ENCODE data around the gene SNRPA1. TPM values are rescaled to one million over a fixed set of nuclear protein-coding genes. Genes with fewer than 3 reads are reported as not detected.

The SNRPA1 gene
- total and polyA plus RNA-seq, 4 donors, result 37.6 to 54.1 (median 47.8) TPM

DNA sequence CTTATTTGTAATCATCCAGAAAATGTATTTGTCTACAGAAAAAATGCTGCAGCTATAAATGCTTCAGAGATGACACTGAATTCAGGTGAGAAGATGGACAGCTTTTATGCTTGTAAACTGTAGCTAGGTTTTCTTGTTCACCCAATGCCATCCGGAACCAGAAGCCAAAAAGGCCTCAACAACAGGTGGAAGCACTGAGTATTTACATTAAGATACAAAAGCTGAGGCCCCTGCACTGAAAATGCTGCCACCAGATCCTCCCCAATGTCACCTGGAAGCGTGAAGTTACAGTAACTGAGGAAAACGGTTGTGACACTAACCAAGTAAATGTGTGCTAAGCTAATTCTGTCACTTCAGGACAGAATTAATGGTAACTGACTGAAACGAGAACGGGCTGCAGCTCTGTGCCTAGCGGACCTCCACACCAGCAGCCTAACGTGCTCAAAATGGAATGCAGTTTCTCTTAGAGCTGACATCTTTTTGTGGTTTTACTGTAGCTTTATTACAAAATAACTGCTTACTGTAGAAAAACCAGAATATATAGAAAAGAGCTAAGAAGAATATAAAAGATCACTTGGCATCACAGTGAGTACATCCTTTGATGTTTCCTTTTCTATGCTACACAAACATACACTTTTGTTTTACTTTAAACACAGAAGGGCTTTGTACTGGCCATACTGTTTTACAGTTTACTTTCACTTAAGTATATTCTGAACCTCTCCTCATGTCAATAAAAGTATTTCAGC is 50.8 kb downstream of the SNRPA1 start:
- no peak for DNase-seq
- no peaks in the 10 kb centered on the region for H3K27me3 ChIP-seq (ENCODE audit: control insufficient read depth in 1 of 2, insufficient read depth in 2 of 2, low read length in 1 of 2)
- no peak overlapping the region for H3K4me3 ChIP-seq (ENCODE audit: low read length in 2 of 2)

DNA sequence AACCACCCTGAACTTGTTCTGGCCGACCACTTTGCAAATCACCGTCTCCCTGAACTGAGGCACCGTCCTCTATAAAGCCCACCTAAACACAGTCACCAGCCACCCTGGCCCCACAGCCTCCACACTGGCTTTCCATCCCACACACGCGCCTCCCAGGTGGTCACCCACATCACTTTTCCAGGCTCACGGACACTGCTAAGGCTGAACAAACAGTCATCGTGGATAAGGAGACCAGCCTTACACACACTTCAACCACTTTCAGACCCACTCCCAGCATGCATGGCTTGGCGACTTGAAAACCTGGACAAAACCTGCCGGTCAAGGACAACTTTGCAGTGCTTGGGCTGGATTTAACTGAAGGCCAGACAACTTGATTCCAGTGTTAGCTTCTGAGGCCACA is 51.6 kb downstream of the SNRPA1 start:
- Histone ChIP-seq H3K9me3 (ENCODE audit: control insufficient read depth, low read length) (no peaks in the 10 kb centered on the region), H3K4me3 (ENCODE audit: low read length in 2 of 2) (no peak overlapping the region), H3K36me3 (ENCODE audit: control insufficient read depth in 1 of 2, insufficient read depth in 2 of 2, low read length in 1 of 2) (no peaks in the 10 kb centered on the region), H3K4me1 (ENCODE audit: control insufficient read depth in 1 of 2, insufficient read depth in 2 of 2, low read length in 2 of 2) (peaks cover 2 to 8% of the 10 kb centered on the region in 2 donors), H3K27me3 (ENCODE audit: control insufficient read depth in 1 of 2, insufficient read depth in 2 of 2, low read length in 1 of 2) (no peaks in the 10 kb centered on the region), H3K27ac (ENCODE audit: low read depth in 1 of 2, low read length in 2 of 2) (no peak overlapping the region)
- no peak for ATAC-seq (ENCODE audit: low FRiP score)
- DNase-seq, result no peak
- intact Hi-C loops (cut with DNase I), result no loop called here
- 90 to 91% methylated on average over 9 of the region's 9 CpGs for WGBS, 2 donors

More for the DNA sequence above, 50.8 kb downstream of the SNRPA1 start:
- no peaks in the 10 kb centered on the region for H3K36me3 ChIP-seq (ENCODE audit: control insufficient read depth in 1 of 2, insufficient read depth in 2 of 2, low read length in 1 of 2)
- no peak for ATAC-seq (ENCODE audit: low FRiP score)
- H3K4me1 ChIP-seq (ENCODE audit: control insufficient read depth in 1 of 2, insufficient read depth in 2 of 2, low read length in 2 of 2), result peaks cover 2 to 8% of the 10 kb centered on the region in 2 donors
- intact Hi-C loops (cut with DNase I), result no loop called here
- H3K27ac ChIP-seq (ENCODE audit: low read depth in 1 of 2, low read length in 2 of 2), result no peak overlapping the region
- no peaks in the 10 kb centered on the region for H3K9me3 ChIP-seq (ENCODE audit: control insufficient read depth, low read length)
- WGBS, 2 donors, result 22 to 27% methylated on average over 7 of the region's 7 CpGs

DNA sequence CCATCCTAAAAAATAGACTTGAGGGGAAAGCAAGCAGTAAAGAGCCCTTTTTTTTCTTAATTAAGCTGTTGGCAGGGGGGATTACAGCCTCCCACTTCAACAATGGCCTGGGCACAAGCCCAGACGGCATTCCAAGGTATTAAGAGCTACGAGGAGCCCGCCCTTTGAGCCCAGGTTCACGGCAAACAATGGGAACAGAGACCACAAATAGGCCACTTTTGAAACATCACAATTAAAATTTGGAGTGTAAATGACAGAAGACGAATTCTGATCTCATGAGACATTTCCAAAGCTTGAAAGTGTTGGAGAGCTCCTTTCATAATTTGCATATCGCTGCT is 52.1 kb downstream of the SNRPA1 start:
- DNase-seq (no peak), ATAC-seq (ENCODE audit: low FRiP score) (no peak)
- intact Hi-C loops (cut with DNase I), result no loop called here
- no peaks in the 10 kb centered on the region for H3K27me3 ChIP-seq (ENCODE audit: control insufficient read depth in 1 of 2, insufficient read depth in 2 of 2, low read length in 1 of 2)
- no peaks in the 10 kb centered on the region for H3K9me3 ChIP-seq (ENCODE audit: control insufficient read depth, low read length)
- no peak overlapping the region for H3K27ac ChIP-seq (ENCODE audit: low read depth in 1 of 2, low read length in 2 of 2)
- H3K36me3 ChIP-seq (ENCODE audit: control insufficient read depth in 1 of 2, insufficient read depth in 2 of 2, low read length in 1 of 2), result no peaks in the 10 kb centered on the region
- 39 to 54% methylated on average over 6 of the region's 6 CpGs for WGBS, 2 donors
- no peak overlapping the region for H3K4me3 ChIP-seq (ENCODE audit: low read length in 2 of 2)
- H3K4me1 ChIP-seq (ENCODE audit: control insufficient read depth in 1 of 2, insufficient read depth in 2 of 2, low read length in 2 of 2), result peaks cover 2 to 8% of the 10 kb centered on the region in 2 donors

DNA sequence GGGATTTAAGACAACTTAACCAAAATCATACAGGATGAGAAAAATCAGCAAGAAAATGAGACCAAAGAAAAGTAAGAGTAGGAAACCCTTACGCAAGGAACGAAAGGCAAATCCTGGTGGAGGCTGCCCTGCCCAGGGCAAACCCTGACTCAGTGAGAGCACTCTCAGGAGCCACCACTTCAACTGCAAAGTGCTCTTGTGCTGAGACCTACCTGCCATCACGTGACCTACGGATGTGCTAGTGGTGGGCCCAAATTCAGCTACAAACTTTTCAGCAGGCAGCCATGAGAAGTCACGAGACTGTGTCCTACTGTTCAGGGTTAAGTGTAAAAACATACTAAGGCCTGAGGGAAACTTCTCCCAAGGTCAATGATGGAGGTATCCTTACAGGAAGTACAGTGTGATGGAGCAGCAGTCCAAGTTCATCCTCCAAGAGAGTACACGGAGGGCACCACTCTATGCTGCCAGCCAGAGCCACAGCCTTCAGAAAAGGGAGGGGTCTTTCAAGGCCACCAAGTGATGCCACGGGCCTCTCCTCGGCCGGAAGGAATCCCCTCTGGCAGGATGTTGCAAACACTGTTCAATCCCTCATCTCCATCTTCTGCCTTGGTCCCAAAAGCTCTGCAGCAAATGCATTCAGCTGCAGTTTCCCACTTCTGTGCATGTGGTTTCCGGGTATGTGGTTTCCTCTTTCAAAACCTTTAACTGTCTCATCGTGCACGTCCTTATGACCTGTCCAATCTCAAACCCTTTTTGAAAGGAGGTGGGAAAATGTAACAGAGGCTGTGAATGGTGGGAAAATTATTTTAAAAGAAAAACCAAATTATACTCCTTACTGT is 52.7 kb downstream of the SNRPA1 start:
- ATAC-seq (ENCODE audit: low FRiP score), result peak; percentile 49
- H3K4me3 ChIP-seq (ENCODE audit: low read length in 2 of 2), result no peak overlapping the region
- intact Hi-C loops (cut with DNase I), result no loop called here

DNA sequence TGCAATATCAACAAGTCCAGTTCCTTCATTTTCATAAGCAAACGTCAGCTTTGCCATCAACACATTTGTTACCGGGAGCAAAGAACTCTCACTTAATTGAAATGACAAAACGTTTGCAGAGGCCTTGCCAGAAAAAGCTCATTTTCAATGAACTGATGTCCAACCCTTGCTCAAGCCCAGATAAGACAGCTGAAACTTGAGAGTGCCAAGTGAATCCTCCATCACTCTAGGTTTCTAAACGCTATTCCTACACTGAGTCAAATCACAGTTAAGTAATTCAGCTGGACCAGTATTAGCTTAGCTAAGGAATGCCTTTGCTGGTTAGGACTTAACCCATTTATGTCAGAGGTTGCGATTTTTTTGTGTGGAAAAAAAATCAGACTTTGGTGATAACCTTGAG is 54.7 kb downstream of the SNRPA1 start:
- no peak overlapping the region for H3K4me3 ChIP-seq (ENCODE audit: low read length in 2 of 2)
- DNase-seq (no peak), ATAC-seq (ENCODE audit: low FRiP score) (peak; percentile 63)
- peaks cover under 1 to 2% of the 10 kb centered on the region in 2 donors for H3K4me1 ChIP-seq (ENCODE audit: control insufficient read depth in 1 of 2, insufficient read depth in 2 of 2, low read length in 2 of 2)
- WGBS, 2 donors, result 29 to 48% methylated on average over 5 of the region's 5 CpGs
- no peaks in the 10 kb centered on the region for H3K27me3 ChIP-seq (ENCODE audit: control insufficient read depth in 1 of 2, insufficient read depth in 2 of 2, low read length in 1 of 2)
- H3K36me3 ChIP-seq (ENCODE audit: control insufficient read depth in 1 of 2, insufficient read depth in 2 of 2, low read length in 1 of 2), result no peaks in the 10 kb centered on the region
- intact Hi-C loops (cut with DNase I), result no loop called here
- H3K27ac ChIP-seq (ENCODE audit: low read depth in 1 of 2, low read length in 2 of 2), result no peak overlapping the region
- H3K9me3 ChIP-seq (ENCODE audit: control insufficient read depth, low read length), result no peaks in the 10 kb centered on the region

More for the DNA sequence above, 52.7 kb downstream of the SNRPA1 start:
- WGBS, 2 donors, result 47 to 50% methylated on average over 12 of the region's 12 CpGs
- Histone ChIP-seq H3K36me3 (ENCODE audit: control insufficient read depth in 1 of 2, insufficient read depth in 2 of 2, low read length in 1 of 2) (no peaks in the 10 kb centered on the region), H3K27me3 (ENCODE audit: control insufficient read depth in 1 of 2, insufficient read depth in 2 of 2, low read length in 1 of 2) (no peaks in the 10 kb centered on the region), H3K27ac (ENCODE audit: low read depth in 1 of 2, low read length in 2 of 2) (no peak overlapping the region), H3K4me1 (ENCODE audit: control insufficient read depth in 1 of 2, insufficient read depth in 2 of 2, low read length in 2 of 2) (peaks cover 2 to 8% of the 10 kb centered on the region in 2 donors), H3K9me3 (ENCODE audit: control insufficient read depth, low read length) (no peaks in the 10 kb centered on the region)
- no peak for DNase-seq

DNA sequence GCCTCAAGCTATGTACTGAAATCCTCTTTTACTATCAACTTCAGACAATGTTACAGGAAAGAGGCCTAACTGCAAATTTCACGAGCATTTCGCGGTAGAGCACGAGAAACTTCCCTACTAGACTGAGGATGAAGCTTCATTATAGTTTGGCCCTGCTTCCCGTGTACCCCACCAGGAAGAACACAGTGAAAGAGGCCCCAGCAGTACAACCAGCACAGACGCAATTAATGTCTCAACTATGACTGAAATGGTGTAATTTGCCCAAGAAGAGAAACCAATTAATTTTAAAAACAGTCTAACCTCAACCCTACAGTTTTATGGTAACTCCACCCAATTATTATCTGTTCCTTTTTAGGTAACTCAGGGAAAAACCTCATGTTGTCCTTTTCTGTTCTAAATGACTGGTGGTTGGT is 55.3 kb downstream of the SNRPA1 start:
- intact Hi-C loops (cut with DNase I), result no loop called here
- Histone ChIP-seq H3K27ac (ENCODE audit: low read depth in 1 of 2, low read length in 2 of 2) (no peak overlapping the region), H3K27me3 (ENCODE audit: control insufficient read depth in 1 of 2, insufficient read depth in 2 of 2, low read length in 1 of 2) (no peaks in the 10 kb centered on the region), H3K36me3 (ENCODE audit: control insufficient read depth in 1 of 2, insufficient read depth in 2 of 2, low read length in 1 of 2) (no peaks in the 10 kb centered on the region), H3K9me3 (ENCODE audit: control insufficient read depth, low read length) (no peaks in the 10 kb centered on the region), H3K4me1 (ENCODE audit: control insufficient read depth in 1 of 2, insufficient read depth in 2 of 2, low read length in 2 of 2) (peaks cover 0 to 2% of the 10 kb centered on the region in 2 donors), H3K4me3 (ENCODE audit: low read length in 2 of 2) (no peak overlapping the region)
- no peak for DNase-seq
- ATAC-seq (ENCODE audit: low FRiP score), result no peak
- 81% methylated on average over 6 of the region's 6 CpGs for WGBS, 2 donors

DNA sequence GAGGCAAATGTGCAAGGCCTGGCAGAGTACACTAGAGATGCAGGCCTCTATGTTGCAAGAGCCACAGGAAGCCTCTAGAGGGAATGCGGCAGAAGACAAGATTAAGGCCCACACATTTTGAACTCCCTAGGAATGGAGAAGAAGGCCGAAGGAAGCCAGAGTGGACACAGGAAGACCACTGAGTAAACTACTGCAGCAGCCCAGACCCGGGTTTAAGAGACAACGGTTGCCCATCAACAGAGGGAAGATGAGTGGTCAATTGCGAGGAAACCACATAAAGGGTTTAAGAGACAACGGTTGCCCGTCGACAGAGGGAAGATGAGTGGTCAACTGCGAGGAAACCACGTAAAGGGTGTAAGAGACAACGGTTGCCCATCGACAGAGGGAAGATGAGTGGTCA is 57.8 kb downstream of the SNRPA1 start:
- ATAC-seq (ENCODE audit: low FRiP score) (no peak), DNase-seq (no peak)
- Histone ChIP-seq H3K4me3 (ENCODE audit: low read length in 2 of 2) (no peak overlapping the region), H3K27me3 (ENCODE audit: control insufficient read depth in 1 of 2, insufficient read depth in 2 of 2, low read length in 1 of 2) (no peaks in the 10 kb centered on the region), H3K36me3 (ENCODE audit: control insufficient read depth in 1 of 2, insufficient read depth in 2 of 2, low read length in 1 of 2) (no peaks in the 10 kb centered on the region), H3K9me3 (ENCODE audit: control insufficient read depth, low read length) (no peaks in the 10 kb centered on the region), H3K27ac (ENCODE audit: low read depth in 1 of 2, low read length in 2 of 2) (no peak overlapping the region), H3K4me1 (ENCODE audit: control insufficient read depth in 1 of 2, insufficient read depth in 2 of 2, low read length in 2 of 2) (peaks cover 0 to 4% of the 10 kb centered on the region in 2 donors)
- 90 to 93% methylated on average over 12 of the region's 12 CpGs for WGBS, 2 donors
- intact Hi-C loops (cut with DNase I), result no loop called here

DNA sequence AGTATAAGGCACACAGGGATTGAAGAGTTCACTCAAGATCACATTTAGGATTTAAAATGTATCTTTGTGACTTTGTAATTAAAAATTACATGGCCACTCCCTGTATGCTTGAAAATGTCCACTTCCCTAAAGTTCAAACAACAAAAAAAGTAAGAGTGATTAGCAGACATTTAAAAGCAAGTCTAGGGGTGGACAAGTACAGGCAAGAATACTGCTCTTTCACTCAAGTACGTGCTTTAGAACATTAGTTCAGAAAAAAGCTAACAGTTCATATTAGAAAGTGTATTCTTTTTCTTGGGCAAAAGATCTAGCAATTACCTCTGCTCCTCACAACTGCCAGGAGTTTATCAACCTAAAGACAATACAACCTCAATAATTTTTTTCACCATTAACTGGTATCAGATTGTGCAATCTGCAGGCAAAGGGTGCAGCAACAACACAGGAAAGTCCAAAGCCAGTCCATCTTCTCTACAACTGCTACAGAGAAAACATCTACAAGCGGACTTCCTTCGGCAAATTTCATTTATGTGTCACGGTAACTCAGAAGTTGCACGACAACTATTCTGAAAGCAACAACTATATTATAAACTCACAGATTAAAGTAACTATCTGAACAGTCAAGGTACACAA is 61.3 kb downstream of the SNRPA1 start:
- no peak overlapping the region for H3K27ac ChIP-seq (ENCODE audit: low read depth in 1 of 2, low read length in 2 of 2)
- no peak for DNase-seq
- H3K4me3 ChIP-seq (ENCODE audit: low read length in 2 of 2), result no peak overlapping the region
- no peaks in the 10 kb centered on the region for H3K9me3 ChIP-seq (ENCODE audit: control insufficient read depth, low read length)
- peaks cover 0 to 4% of the 10 kb centered on the region in 2 donors for H3K4me1 ChIP-seq (ENCODE audit: control insufficient read depth in 1 of 2, insufficient read depth in 2 of 2, low read length in 2 of 2)
- 75 to 86% methylated on average over 5 of the region's 5 CpGs for WGBS, 2 donors
- no peaks in the 10 kb centered on the region for H3K36me3 ChIP-seq (ENCODE audit: control insufficient read depth in 1 of 2, insufficient read depth in 2 of 2, low read length in 1 of 2)
- no peak for ATAC-seq (ENCODE audit: low FRiP score)
- intact Hi-C loops (cut with DNase I), result no loop called here
- no peaks in the 10 kb centered on the region for H3K27me3 ChIP-seq (ENCODE audit: control insufficient read depth in 1 of 2, insufficient read depth in 2 of 2, low read length in 1 of 2)

Data from aorta (tissue), 5 donors.